Measurements from ENCODE around the gene PCNX2.
"Not testable (repeated sequence)": the region's sequence is repeated elsewhere in the genome, so short reads cannot be mapped to it uniquely, and the experiment has no call there.

DNA sequence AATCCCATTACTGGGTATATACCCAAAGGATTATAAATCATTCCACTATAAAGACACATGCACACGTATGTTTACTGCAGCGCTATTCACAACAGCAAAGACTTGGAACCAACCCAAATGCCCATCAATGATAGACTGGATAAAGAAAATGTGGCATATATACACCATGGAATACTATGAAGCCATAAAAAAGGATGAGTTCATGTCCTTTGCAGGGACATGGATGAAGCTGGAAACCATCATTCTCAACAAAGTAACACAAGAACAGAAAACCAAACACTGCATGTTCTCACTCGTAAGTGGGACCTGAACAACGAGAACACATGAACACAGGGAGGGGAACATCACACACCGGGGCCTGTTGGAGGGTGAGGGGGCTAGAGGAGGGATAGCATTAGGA, 291.9 kb downstream of the PCNX2 start:
- TF ChIP-seq, protein P1, sequence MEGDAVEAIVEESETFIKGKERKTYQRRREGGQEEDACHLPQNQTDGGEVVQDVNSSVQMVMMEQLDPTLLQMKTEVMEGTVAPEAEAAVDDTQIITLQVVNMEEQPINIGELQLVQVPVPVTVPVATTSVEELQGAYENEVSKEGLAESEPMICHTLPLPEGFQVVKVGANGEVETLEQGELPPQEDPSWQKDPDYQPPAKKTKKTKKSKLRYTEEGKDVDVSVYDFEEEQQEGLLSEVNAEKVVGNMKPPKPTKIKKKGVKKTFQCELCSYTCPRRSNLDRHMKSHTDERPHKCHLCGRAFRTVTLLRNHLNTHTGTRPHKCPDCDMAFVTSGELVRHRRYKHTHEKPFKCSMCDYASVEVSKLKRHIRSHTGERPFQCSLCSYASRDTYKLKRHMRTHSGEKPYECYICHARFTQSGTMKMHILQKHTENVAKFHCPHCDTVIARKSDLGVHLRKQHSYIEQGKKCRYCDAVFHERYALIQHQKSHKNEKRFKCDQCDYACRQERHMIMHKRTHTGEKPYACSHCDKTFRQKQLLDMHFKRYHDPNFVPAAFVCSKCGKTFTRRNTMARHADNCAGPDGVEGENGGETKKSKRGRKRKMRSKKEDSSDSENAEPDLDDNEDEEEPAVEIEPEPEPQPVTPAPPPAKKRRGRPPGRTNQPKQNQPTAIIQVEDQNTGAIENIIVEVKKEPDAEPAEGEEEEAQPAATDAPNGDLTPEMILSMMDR (IDR thresholded peaks at IDR 0.05 in 2 of 3, conservative IDR thresholded peaks at IDR 0.05 in 1 of 3; ENCODE audit: borderline replicate concordance in 1 of 3, insufficient read depth in 1 of 3, low read depth in 2 of 3, low read length in 2 of 3), result not testable (repeated sequence)
- not testable (repeated sequence) for TF ChIP-seq POLR2A (IDR thresholded peaks at IDR 0.05; ENCODE audit: borderline replicate concordance, extremely low read depth, insufficient read depth, insufficient read length); YY1 (IDR thresholded peaks at IDR 0.05; ENCODE audit: extremely low read depth, insufficient replicate concordance, low read depth, low read length); RAD21 (IDR thresholded peaks at IDR 0.05; ENCODE audit: low read depth); REST (IDR thresholded peaks at IDR 0.05; ENCODE audit: low read depth); SP1 (IDR thresholded peaks at IDR 0.05; ENCODE audit: low read depth); EZH2 (IDR thresholded peaks at IDR 0.05); FOSL1 (IDR thresholded peaks at IDR 0.05; ENCODE audit: low read depth); ZNF274 (IDR thresholded peaks at IDR 0.05; ENCODE audit: low read depth, low read length)
- TF ChIP-seq, protein P2, sequence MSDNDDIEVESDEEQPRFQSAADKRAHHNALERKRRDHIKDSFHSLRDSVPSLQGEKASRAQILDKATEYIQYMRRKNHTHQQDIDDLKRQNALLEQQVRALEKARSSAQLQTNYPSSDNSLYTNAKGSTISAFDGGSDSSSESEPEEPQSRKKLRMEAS (IDR thresholded peaks at IDR 0.05), result not testable (repeated sequence)

Data from HCT116 (cell line).